ENCODE results near the gene CHD3. TPM values are rescaled to one million over a fixed set of nuclear protein-coding genes. Genes with fewer than 3 reads are reported as not detected.
A peak's percentile ranks its signal among the peaks of the same experiment; 100 is the strongest.

The CHD3 gene
- total and polyA plus RNA-seq, 2 of the 13 experiments (the other 11 are each of a cell fraction or from before 2014, with no cell fraction given) = 2.7 to 3.7 TPM

DNA sequence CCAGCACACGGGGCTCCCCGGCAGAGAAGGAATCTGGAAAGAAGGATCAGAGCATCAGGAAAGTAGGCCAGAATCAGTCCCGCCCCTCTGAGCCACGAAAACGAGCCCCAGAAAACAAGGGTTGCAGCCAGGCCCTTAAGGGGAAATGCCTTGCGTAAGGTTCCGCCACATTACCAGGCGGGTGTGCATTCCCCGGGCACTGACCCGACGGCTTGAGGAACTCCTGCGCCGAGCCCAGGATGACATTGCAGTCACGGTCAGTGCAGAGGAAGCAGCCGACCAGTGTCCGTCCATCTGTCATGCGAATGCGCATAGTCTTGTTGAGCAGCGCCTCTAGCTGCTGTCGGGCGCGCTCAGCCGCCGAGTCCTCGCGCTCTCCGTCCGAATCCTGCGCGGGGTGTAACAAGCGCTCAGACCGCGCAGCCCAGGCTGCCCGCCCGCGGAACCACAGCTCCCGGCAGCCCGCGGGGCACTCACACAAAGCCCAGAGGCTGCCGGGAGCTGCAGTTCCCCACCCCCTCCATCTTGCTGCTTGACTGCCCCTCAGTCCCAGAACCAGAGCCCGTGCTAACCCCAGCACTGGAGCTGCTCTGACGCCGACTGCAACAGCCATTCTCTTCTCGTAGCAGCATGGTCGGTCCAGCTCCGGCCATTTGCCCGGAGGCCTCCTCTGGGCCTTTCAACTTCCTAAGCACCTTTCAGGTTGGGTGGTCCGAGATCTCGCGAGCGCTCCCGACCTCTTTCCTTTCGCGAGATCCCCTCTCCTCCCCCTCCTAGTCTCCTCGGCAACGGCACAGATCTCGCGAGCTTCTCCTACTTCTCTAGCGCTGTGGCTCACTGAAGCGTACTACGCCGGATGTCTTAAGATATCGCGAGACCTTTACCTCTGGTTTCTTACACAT is 31.5 kb upstream of the CHD3 start, which contains the start of gene NAA38 (continued):
- TF ChIP-seq HNRNPK (IDR thresholded peaks at IDR 0.05; ENCODE audit: low read depth, low read length, poor library complexity, severe bottlenecking) (peak; percentile 68), ZNF878 (CRISPR knock-in tag; IDR thresholded peaks at IDR 0.05) (no peak), SOX13 (IDR thresholded peaks at IDR 0.05) (peak; percentile 37; the same call in 1 of the 2 replicates), SOX13 (CRISPR knock-in tag; conservative IDR thresholded peaks at IDR 0.05 in 1 of 2, IDR thresholded peaks at IDR 0.05 in 1 of 2) (no peak; a peak in 1 of 4 replicates), ZFAT (CRISPR knock-in tag; conservative IDR thresholded peaks at IDR 0.05) (no peak), ZNF660 (CRISPR knock-in tag; IDR thresholded peaks at IDR 0.05; ENCODE audit: borderline replicate concordance, low read depth) (no peak), ZNF557 (CRISPR knock-in tag; IDR thresholded peaks at IDR 0.05) (0 out of 2 replicates have a peak, but pooled peaks have one; percentile 62), HDAC6 (IDR thresholded peaks at IDR 0.05; ENCODE audit: low read depth, low read length) (no peak), PAXIP1 (CRISPR knock-in tag; conservative IDR thresholded peaks at IDR 0.05) (no peak), MIER3 (CRISPR knock-in tag; IDR thresholded peaks at IDR 0.05; ENCODE audit: borderline replicate concordance) (0 out of 2 replicates have a peak, but pooled peaks have one; percentile 19), TAF15 (IDR thresholded peaks at IDR 0.05; ENCODE audit: low read depth, low read length, poor library complexity, severe bottlenecking) (no peak), ZNF34 (CRISPR knock-in tag; IDR thresholded peaks at IDR 0.05; ENCODE audit: borderline replicate concordance) (no peak), ZNF83 (CRISPR knock-in tag; IDR thresholded peaks at IDR 0.05; ENCODE audit: borderline replicate concordance) (no peak), ZNF350 (CRISPR knock-in tag; IDR thresholded peaks at IDR 0.05; ENCODE audit: borderline replicate concordance, low read depth) (no peak; the same call in 1 of the 2 replicates), KLF11 (CRISPR knock-in tag; IDR thresholded peaks at IDR 0.05) (no peak)
- TF ChIP-seq, protein P1, sequence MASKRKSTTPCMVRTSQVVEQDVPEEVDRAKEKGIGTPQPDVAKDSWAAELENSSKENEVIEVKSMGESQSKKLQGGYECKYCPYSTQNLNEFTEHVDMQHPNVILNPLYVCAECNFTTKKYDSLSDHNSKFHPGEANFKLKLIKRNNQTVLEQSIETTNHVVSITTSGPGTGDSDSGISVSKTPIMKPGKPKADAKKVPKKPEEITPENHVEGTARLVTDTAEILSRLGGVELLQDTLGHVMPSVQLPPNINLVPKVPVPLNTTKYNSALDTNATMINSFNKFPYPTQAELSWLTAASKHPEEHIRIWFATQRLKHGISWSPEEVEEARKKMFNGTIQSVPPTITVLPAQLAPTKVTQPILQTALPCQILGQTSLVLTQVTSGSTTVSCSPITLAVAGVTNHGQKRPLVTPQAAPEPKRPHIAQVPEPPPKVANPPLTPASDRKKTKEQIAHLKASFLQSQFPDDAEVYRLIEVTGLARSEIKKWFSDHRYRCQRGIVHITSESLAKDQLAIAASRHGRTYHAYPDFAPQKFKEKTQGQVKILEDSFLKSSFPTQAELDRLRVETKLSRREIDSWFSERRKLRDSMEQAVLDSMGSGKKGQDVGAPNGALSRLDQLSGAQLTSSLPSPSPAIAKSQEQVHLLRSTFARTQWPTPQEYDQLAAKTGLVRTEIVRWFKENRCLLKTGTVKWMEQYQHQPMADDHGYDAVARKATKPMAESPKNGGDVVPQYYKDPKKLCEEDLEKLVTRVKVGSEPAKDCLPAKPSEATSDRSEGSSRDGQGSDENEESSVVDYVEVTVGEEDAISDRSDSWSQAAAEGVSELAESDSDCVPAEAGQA (IDR thresholded peaks at IDR 0.05; ENCODE audit: low read depth) = no peak
- TF ChIP-seq, protein P1 (CRISPR knock-in tag; IDR thresholded peaks at IDR 0.05; ENCODE audit: borderline replicate concordance) = no peak
